Activated naive CD8-positive, alpha-beta T cell treated with anti-CD3 and anti-CD28 coated beads, Interleukin-2, amount 10 ng/mL, durations not matched to agents 7 days and 5 days (primary cell): Measurements from ENCODE around the gene ZBTB26. TPM values are rescaled to one million over a fixed set of nuclear protein-coding genes. Genes with fewer than 3 reads are reported as not detected.
"Not testable (repeated sequence)": the region's sequence is repeated elsewhere in the genome, so short reads cannot be mapped to it uniquely, and the experiment has no call there.

Experiments used
- ATAC-seq: fragments of 150-1000 bp; cut with Tn5 transposase; one replicate; pipeline ENCODE4 v1.10.0; 2021; ENCODE audit warnings: low read depth, moderate library complexity
- POLR2A ChIA-PET: fragments of 350-600 bp; sonication (Branson Sonifier 250); formaldehyde crosslinking; loops from one replicate; lab custom pipeline; 2021; ENCODE audit warnings: antibody characterized with exemption; lab: Charles Lee
- DNase-seq: peaks from one replicate; pipeline ENCODE4 v3.0.0; 2021
- H3K27ac Mint-ChIP-seq: one replicate; pipeline ENCODE4 v1.8.0; 2022; ENCODE audit warnings: mild to moderate bottlenecking, mixed read lengths
- H3K27me3 Mint-ChIP-seq: one replicate; pipeline ENCODE4 v1.8.0; 2022; ENCODE audit warnings: mild to moderate bottlenecking, moderate library complexity, mixed read lengths
- H3K36me3 Mint-ChIP-seq: one replicate; pipeline ENCODE4 v1.8.0; 2021; ENCODE audit warnings: mild to moderate bottlenecking, mixed read lengths
- H3K4me1 Mint-ChIP-seq: one replicate; pipeline ENCODE4 v1.8.0; 2021; ENCODE audit warnings: mixed read lengths
- H3K4me3 Mint-ChIP-seq: one replicate; pipeline ENCODE4 v1.8.0; 2022; ENCODE audit warnings: mild to moderate bottlenecking, moderate library complexity, mixed read lengths
- H3K9me3 Mint-ChIP-seq: one replicate; pipeline ENCODE4 v1.8.0; 2021; ENCODE audit warnings: mixed read lengths
- total RNA-seq, 2 experiments: library from RNA; stranded (reverse); gene quantifications; one replicate each; pipeline ENCODE4 v1.2.3, GENCODE V29; 2021

The ZBTB26 gene
- total RNA-seq, 2 experiments from 2014 or later = 8.3 to 11.2 TPM

DNA sequence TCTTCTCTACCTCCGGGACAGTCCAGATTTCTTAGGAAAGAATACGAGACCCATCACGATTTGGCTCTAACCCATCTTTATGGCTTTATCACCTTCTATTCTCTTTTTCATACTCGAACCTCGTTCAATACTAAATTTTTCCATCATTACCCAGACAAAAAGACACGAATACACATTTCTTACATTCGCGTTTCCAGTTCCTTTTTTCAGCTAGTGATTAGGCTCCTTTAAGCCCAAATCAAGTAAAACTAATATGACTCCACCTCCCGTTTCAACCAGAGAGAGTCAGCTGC, 18.7 kb downstream of the ZBTB26 start:
- DNase-seq = no peak
- no peak for ATAC-seq
- POLR2A ChIA-PET = interaction anchor here (0.6 to 2.5 kb wide), 14 partner anchors 8 to 1711 kb away, joined by 3 to 33 read pairs (median 6); partner anchors contain the start of genes PDCL, RABGAP1, RC3H2 and ZBTB26
- Mint-ChIP-seq H3K4me1 (peaks cover 22% of the 10 kb centered on the region), H3K4me3 (peak overlapping the region; percentile 94), H3K27me3 (no peaks in the 10 kb centered on the region), H3K9me3 (no peaks in the 10 kb centered on the region), H3K27ac (peak overlapping the region; percentile 96), H3K36me3 (peaks cover 25% of the 10 kb centered on the region)

DNA sequence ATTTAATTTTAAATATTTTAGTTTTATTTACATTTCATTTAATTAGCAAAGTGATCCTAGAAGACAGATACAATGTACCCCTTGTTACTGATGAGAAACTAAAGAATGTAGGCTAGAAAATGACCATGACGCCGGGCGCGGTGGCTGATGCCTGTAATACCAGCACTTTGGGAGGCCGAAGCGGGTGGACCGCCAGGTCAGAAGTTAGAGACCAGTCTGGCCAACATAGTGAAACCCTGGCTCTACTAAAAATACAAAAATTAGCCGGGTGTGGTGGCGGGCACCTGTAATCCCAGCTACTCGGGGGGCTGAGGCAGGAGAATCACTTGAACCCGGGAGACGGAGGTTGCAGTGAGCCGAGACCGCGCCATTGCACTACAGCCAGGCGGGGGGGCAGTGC, 25.2 kb downstream of the ZBTB26 start:
- ATAC-seq = not testable (repeated sequence)
- POLR2A ChIA-PET = interaction anchor here (1.4 to 3.6 kb wide), 4 partner anchors 7 to 641 kb away, joined by 5 to 32 read pairs (median 24); partner anchors contain the start of genes MRRF, RBM18, ZBTB26 and ZBTB6

DNA sequence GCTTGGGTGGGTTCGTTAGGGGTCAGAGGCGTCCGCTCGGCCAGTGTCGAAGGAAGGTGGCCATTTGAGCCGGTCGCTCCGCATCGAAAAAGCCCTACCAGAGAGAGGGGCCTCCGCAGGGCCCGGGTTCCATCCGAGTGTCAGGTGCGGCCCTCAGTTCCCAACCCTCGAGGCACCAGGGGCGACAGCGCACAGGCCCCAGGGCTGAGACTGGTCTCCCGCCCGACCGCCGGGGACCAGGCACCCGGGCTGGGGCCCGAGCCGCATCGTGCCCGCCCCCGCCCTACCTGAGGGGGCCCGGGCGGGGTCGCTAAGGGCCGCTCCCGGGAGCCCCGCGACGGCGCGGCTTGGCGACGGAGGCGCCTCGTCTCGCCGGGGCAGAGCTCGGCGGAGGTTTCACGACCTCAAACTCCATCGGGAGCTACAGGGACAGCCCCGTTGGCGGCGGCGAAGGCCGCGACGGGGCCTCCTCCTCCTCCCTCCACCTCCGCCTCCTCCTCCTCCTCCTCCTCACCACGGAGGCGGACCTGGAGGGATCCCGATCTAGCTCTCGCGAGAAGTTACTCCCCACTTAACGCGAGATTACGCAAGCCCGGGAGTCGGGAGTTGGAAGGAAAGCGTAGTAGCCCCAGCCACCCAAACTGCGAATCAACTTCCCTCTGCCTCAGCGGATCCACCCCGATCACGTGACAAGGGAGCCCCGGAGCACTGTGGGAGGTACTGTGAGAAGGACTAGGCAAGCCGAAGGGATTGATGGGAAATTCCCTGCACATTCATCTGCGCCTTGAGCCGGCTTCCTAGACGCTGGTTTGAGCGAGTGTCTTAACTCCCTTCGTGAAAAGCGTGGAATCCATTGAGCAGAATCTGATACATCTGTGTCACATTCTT, 26.2 kb downstream of the ZBTB26 start, which contains the start of gene RC3H2:
RC3H2 (minus strand) TSS at position 537 of the 888 bp plus-strand sequence. CDS start 7,850 bp downstream, outside the sequence.
- ATAC-seq (peak; percentile 87), DNase-seq (peak; percentile 91)
- H3K4me3 Mint-ChIP-seq = peak within 1 kb of the TSS; percentile 95
- H3K27me3 Mint-ChIP-seq = no peaks in the 10 kb centered on the region
- H3K4me1 Mint-ChIP-seq = peaks cover 12% of the 10 kb centered on the region
- POLR2A ChIA-PET = interaction anchor here (1.0 to 3.6 kb wide), 9 partner anchors 8 to 640 kb away, joined by 3 to 32 read pairs (median 7); partner anchors contain the start of genes MRRF, RABGAP1, RBM18 and ZBTB26
- peaks cover 12% of the 10 kb centered on the region for H3K36me3 Mint-ChIP-seq
- H3K27ac Mint-ChIP-seq = peak within 1 kb of the TSS; percentile 91
- no peaks in the 10 kb centered on the region for H3K9me3 Mint-ChIP-seq

More for the DNA sequence above, 25.2 kb downstream of the ZBTB26 start:
- not testable (repeated sequence) for H3K4me3 Mint-ChIP-seq, H3K27me3 Mint-ChIP-seq, H3K9me3 Mint-ChIP-seq, DNase-seq, H3K27ac Mint-ChIP-seq
- peaks cover 14% of the 10 kb centered on the region for H3K36me3 Mint-ChIP-seq
- H3K4me1 Mint-ChIP-seq = peaks cover 13% of the 10 kb centered on the region

DNA sequence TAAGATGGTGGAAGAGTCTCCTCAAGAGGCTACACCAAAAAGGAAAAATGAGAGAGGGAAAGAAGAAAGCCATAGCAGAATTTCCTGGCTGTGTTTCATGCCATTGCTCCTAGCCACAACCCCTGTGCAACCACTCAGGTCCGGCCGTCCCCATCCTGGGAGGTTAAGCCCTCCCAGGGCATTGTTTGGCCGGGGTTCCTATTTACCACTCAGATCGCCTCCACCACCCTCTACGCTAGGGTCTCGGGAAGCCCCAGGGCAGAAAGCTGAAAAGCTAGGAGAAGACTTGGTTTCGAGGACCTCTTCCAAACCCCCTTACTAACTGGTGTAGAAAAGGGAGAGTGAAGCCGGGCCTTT, 26.9 kb downstream of the ZBTB26 start:
- DNase-seq = no peak
- Mint-ChIP-seq H3K27ac (peak overlapping the region; percentile 91), H3K27me3 (no peaks in the 10 kb centered on the region), H3K9me3 (no peaks in the 10 kb centered on the region), H3K4me3 (peak overlapping the region; percentile 95), H3K4me1 (peaks cover 16% of the 10 kb centered on the region), H3K36me3 (peaks cover 10% of the 10 kb centered on the region)
- peak; percentile 10 for ATAC-seq
- POLR2A ChIA-PET = interaction anchor here (0.8 to 3.6 kb wide), 9 partner anchors 9 to 640 kb away, joined by 3 to 32 read pairs (median 8); partner anchors contain the start of genes MRRF, PDCL, RABGAP1 and RBM18

DNA sequence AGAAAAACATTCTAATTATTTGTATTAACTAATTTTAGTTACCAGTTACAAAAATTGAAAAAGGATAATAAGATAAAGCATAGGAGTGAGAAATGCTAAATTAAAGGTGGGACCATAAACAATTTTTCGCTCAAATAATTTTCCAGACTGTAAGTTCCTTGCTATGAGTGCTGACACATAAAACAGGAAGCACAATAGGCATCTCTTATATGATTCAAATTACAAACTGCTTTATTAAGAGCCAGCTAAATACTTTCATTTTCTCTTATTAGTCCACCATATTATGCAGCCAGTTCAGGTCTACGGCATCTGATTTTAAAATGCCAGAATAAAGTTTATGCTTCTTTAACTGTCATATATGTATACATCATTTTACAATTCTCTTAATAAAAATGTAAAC, 30.5 kb downstream of the ZBTB26 start:
- DNase-seq (no peak), ATAC-seq (no peak)
- Mint-ChIP-seq H3K36me3 (peaks cover 8% of the 10 kb centered on the region), H3K27ac (no peak overlapping the region), H3K4me3 (peak overlapping the region; percentile 66), H3K27me3 (no peaks in the 10 kb centered on the region), H3K9me3 (no peaks in the 10 kb centered on the region), H3K4me1 (peaks cover 23% of the 10 kb centered on the region)
- POLR2A ChIA-PET = interaction anchor here (0.6 to 1.2 kb wide), 4 partner anchors 12 to 43 kb away, joined by 3 to 6 read pairs (median 4); partner anchors contain the start of genes RABGAP1, ZBTB26 and ZBTB6

DNA sequence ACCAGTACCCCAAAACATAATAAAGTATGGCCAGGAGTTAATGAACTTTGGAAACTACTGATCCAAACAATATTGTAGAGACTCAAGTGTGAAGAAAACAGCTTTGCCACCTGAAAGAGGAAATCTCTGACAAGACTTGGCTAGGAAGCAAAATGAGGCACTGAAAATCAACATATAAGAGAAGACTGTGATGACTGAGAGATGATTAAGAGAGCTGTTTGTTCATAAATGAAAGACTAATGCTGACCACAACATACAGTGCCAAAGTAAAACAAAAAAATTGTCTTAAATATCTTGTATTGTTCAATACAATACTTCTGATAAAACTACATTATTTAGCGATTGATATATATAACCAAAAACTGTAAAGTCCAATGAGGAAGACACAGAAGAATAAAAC, 33.3 kb downstream of the ZBTB26 start:
- no peaks in the 10 kb centered on the region for H3K9me3 Mint-ChIP-seq
- ATAC-seq (no peak), DNase-seq (no peak)
- H3K4me1 Mint-ChIP-seq = peaks cover 18% of the 10 kb centered on the region
- H3K36me3 Mint-ChIP-seq = peaks cover 14% of the 10 kb centered on the region
- POLR2A ChIA-PET = interaction anchor here (0.9 kb wide), 1 partner anchor 15 kb away, joined by 3 read pairs; the partner anchor contains the start of gene ZBTB6
- no peak overlapping the region for H3K27ac Mint-ChIP-seq
- no peaks in the 10 kb centered on the region for H3K27me3 Mint-ChIP-seq
- no peak overlapping the region for H3K4me3 Mint-ChIP-seq

DNA sequence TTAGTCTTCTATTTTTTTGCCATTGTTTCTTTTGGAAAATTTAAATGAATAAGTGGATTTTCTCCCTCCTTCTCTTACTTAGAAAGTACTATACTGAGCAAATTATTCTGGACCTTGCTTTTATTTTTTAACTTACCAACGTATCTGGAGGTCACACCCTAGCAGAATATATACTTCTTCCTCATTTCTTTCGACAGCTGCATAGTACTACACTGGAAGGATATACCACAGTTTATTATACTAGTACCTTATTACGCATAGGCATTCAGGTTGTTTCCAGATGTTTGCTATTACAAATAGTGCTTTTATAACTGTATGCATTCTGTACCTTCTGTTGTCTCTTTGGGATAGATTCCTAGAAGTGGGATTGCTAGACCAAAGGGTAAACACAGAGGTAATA, 42.8 kb downstream of the ZBTB26 start:
- H3K4me1 Mint-ChIP-seq = no peaks in the 10 kb centered on the region
- ATAC-seq (no peak), DNase-seq (no peak)
- H3K36me3 Mint-ChIP-seq = peaks cover 19% of the 10 kb centered on the region
- no peaks in the 10 kb centered on the region for H3K27me3 Mint-ChIP-seq
- H3K4me3 Mint-ChIP-seq = no peak overlapping the region
- POLR2A ChIA-PET = no interaction called here
- no peaks in the 10 kb centered on the region for H3K9me3 Mint-ChIP-seq
- H3K27ac Mint-ChIP-seq = no peak overlapping the region

DNA sequence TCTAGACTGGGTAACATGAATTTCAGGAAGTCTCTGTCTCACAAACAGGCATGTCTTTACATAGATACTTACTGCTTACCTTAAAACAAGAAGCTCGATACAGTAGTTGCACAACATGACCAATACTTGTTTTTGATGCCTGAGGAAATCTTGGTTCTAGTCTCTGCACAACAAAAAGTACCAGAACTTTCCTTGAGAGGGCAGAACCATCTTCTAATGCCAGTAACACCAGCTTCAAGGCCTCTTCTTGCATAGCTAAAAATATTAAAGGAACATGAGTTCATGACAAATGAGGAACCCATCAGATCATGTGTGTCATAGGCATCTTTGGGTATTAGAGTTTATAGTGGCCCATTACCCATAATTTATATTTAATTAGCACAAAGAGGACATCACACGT, 48.2 kb downstream of the ZBTB26 start:
- POLR2A ChIA-PET = interaction anchor here (0.5 kb wide), 1 partner anchor 23 kb away, joined by 4 read pairs; no protein-coding TSS in a partner anchor
- Mint-ChIP-seq H3K27ac (no peak overlapping the region), H3K4me1 (peaks cover 2% of the 10 kb centered on the region), H3K27me3 (no peaks in the 10 kb centered on the region), H3K9me3 (no peaks in the 10 kb centered on the region), H3K4me3 (no peak overlapping the region), H3K36me3 (peaks cover 21% of the 10 kb centered on the region)
- ATAC-seq (no peak), DNase-seq (no peak)

DNA sequence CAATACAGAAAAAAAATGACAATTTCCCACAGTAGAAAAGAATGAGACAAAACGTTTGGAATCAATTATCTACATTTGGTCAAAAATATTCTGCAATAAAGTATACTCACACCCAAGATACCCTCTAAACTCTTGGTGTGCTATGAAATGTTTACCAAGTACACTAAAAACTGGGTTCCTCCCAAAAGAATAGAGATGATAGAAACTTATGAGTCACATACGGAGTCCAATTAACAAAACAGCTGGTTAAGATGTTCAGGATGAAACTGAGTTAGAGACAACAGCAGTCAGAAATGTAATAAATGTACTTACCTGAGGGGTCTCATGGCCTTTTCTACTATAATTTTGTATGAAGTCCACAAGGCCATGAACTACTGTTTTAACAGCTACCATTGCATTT, 51.9 kb downstream of the ZBTB26 start:
- POLR2A ChIA-PET = interaction anchor here (1.6 kb wide), 1 partner anchor 61 kb away, joined by 3 read pairs; no protein-coding TSS in a partner anchor
- Mint-ChIP-seq H3K4me1 (peaks cover 3% of the 10 kb centered on the region), H3K4me3 (no peak overlapping the region), H3K36me3 (peaks cover 25% of the 10 kb centered on the region), H3K27ac (no peak overlapping the region), H3K27me3 (no peaks in the 10 kb centered on the region), H3K9me3 (no peaks in the 10 kb centered on the region)
- ATAC-seq = no peak
- no peak for DNase-seq

DNA sequence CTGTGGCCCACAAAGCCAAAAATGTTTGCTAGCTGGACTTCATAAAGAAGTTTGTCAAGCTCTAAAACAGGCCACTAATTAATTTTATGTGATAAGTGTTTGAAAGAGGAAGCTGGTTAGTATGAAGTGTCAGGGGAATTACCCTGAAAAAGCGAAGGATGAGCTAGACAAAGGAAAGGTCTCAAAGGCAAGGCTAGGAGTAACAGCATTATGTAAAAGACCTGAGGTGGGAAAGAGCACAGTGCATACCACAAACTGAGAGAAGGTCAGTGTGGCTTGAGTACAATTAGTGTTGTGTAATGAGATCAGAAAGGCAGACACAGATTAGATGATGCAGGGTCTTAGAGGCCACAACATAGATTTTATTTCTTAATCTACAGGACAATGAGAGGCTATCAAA, 55.8 kb downstream of the ZBTB26 start:
- H3K9me3 Mint-ChIP-seq = no peaks in the 10 kb centered on the region
- ATAC-seq (no peak), DNase-seq (no peak)
- peaks cover 29% of the 10 kb centered on the region for H3K36me3 Mint-ChIP-seq
- POLR2A ChIA-PET = no interaction called here
- no peak overlapping the region for H3K27ac Mint-ChIP-seq
- no peak overlapping the region for H3K4me3 Mint-ChIP-seq
- H3K4me1 Mint-ChIP-seq = peaks cover 2% of the 10 kb centered on the region
- H3K27me3 Mint-ChIP-seq = no peaks in the 10 kb centered on the region

DNA sequence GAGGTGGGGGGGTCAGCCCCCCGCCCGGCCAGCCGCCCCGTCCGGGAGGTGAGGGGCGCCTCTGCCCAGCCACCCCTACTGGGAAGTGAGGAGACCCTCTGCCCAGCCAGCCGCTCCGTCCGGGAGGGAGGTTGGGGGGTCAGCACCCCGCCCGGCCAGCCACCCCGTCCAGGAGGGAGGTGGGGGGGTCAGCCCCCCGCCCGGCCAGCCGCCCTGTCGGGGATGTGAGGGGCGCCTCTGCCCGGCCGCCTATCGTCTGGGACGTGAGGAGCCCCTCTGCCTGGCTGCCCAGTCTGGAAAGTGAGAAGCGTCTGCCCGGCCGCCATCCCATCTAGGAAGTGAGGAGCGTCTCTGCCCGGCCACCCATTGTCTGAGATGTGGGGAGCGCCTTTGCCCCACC, 64.0 kb downstream of the ZBTB26 start:
- H3K9me3 Mint-ChIP-seq, DNase-seq, H3K4me3 Mint-ChIP-seq, POLR2A ChIA-PET, H3K4me1 Mint-ChIP-seq, H3K27me3 Mint-ChIP-seq, ATAC-seq, H3K27ac Mint-ChIP-seq: not testable (repeated sequence)
- H3K36me3 Mint-ChIP-seq = peaks cover 34% of the 10 kb centered on the region

DNA sequence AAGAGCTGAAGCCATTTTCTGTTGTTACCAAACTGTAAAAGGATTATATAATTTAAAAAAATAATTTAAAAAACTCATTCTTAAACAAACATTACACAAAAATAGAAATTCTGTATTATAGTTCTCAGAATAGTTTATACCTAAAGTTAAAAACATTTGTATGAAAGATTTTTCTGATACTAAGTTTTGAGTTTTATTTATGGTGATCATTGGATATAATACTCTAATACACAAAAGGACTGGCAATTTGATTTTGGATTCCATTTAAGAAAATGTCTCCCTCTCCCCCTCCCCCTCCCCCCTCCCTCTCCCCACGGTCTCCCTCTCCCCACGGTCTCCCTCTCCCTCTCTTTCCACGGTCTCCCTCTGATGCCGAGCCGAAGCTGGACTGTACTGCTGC, 65.2 kb downstream of the ZBTB26 start:
- Mint-ChIP-seq H3K36me3 (peaks cover 33% of the 10 kb centered on the region), H3K27me3 (no peaks in the 10 kb centered on the region), H3K27ac (no peak overlapping the region), H3K9me3 (no peaks in the 10 kb centered on the region), H3K4me1 (peaks cover 2% of the 10 kb centered on the region), H3K4me3 (no peak overlapping the region)
- ATAC-seq (no peak), DNase-seq (no peak)
- POLR2A ChIA-PET = no interaction called here
